B cell (primary cell): ENCODE measurements around the gene TP53AIP1. TPM values are rescaled to one million over a fixed set of nuclear protein-coding genes. Genes with fewer than 3 reads are reported as not detected.

Experiments used
- ATAC-seq: fragments of 200-7000 bp; cut with Tn5 transposase; one replicate; pipeline ENCODE4 v1.10.0; 2021; ENCODE audit warnings: low read depth, mild to moderate bottlenecking, moderate number of reproducible peaks, moderate library complexity
- CTCF ChIA-PET: fragments of 350-600 bp; sonication (Branson Sonifier 250); formaldehyde crosslinking; loops from one replicate; lab custom pipeline; 2021; ENCODE audit warnings: antibody characterized with exemption, inconsistent platforms; lab: Charles Lee
- POLR2A ChIA-PET: fragments of 350-600 bp; sonication (Branson Sonifier 250); formaldehyde crosslinking; loops from one replicate; lab custom pipeline; 2021; ENCODE audit warnings: antibody characterized with exemption; lab: Charles Lee
- DNase-seq: peaks from one replicate; pipeline ENCODE4 v3.0.0; 2013
- H2AFZ ChIP-seq: 2 replicates; pipeline ENCODE4 v1.6.1; 2012; ENCODE audit warnings: mild to moderate bottlenecking, low read depth, low read length; ENCODE audit not compliant: insufficient read depth, poor library complexity, severe bottlenecking
- H3K27ac ChIP-seq, 2 donors: 1 replicate in 1 of 2; 2 replicates in 1 of 2; pipeline ENCODE4 v1.5.1; 2012 to 2013; ENCODE audit warnings: low read length in 2 of 2, mild to moderate bottlenecking in 2 of 2, moderate library complexity in 1 of 2
- H3K27me3 ChIP-seq, 4 experiments: fragments of 200-600 bp in 1 of 4; sonication (generic) in 1 of 4; replicated peaks in 1 of 4; 1 replicate in 2 of 4; 2 replicates in 2 of 4; pipeline versions ENCODE4 v1.6.1 to v1.7.0; 2013 to 2016; ENCODE audit warnings: low read length in 3 of 4, mild to moderate bottlenecking in 2 of 4, mixed read lengths in 1 of 4, moderate library complexity in 1 of 4; ENCODE audit not compliant: insufficient read depth in 4 of 4, control insufficient read depth in 3 of 4; ENCODE audit errors: control extremely low read depth in 1 of 4
- H3K36me3 ChIP-seq, 2 experiments: replicated peaks in 1 of 2; 1 replicate in 1 of 2; 2 replicates in 1 of 2; pipeline versions ENCODE4 v1.6.1 to v1.7.1; 2013; ENCODE audit warnings: low read length in 1 of 2; ENCODE audit not compliant: insufficient read depth in 2 of 2, control insufficient read depth in 1 of 2; ENCODE audit errors: control extremely low read depth in 1 of 2, extremely low read depth in 1 of 2
- H3K4me1 ChIP-seq, 2 donors: fragments of 200-600 bp in 1 of 2; sonication (generic) in 1 of 2; 1 replicate in 1 of 2; 2 replicates in 1 of 2; pipeline versions ENCODE4 v1.5.1 to v1.6.1; 2013 to 2017; ENCODE audit warnings: low read length in 2 of 2; ENCODE audit not compliant: control insufficient read depth in 2 of 2, insufficient read depth in 2 of 2
- H3K4me2 ChIP-seq: replicated peaks from 2 replicates; pipeline ENCODE3; 2012; ENCODE audit warnings: mild to moderate bottlenecking, low read depth, low read length; ENCODE audit not compliant: poor library complexity, severe bottlenecking
- H3K4me3 ChIP-seq, 5 experiments: fragments of 200-600 bp in 1 of 5; sonication (generic) in 1 of 5; 1 replicate in 3 of 5; 2 replicates in 2 of 5; pipeline versions ENCODE4 v1.5.1 to v1.7.0; 2011 to 2016; ENCODE audit warnings: low read length in 4 of 5, mild to moderate bottlenecking in 4 of 5, low read depth in 2 of 5, control low read depth in 1 of 5, moderate library complexity in 1 of 5; ENCODE audit not compliant: insufficient read depth in 1 of 5; ENCODE audit errors: control extremely low read depth in 1 of 5, extremely low read depth in 1 of 5
- H3K79me2 ChIP-seq: fragments of 200-600 bp; sonication (generic); one replicate; pipeline ENCODE4 v1.6.0; 2016; ENCODE audit warnings: low read length; ENCODE audit not compliant: control insufficient read depth, insufficient read depth
- H3K9ac ChIP-seq: fragments of 200-600 bp; sonication (generic); 2 replicates; pipeline ENCODE4 v1.6.1; 2017; ENCODE audit warnings: mild to moderate bottlenecking, low read length, moderate library complexity
- H3K9me3 ChIP-seq, 3 donors: one replicate each; pipeline versions ENCODE4 v1.6.1 to v1.7.1; 2013; ENCODE audit warnings: low read length in 2 of 3; ENCODE audit not compliant: control insufficient read depth in 2 of 3, insufficient read depth in 1 of 3; ENCODE audit errors: control extremely low read depth in 1 of 3
- H4K20me1 ChIP-seq: 2 replicates; pipeline ENCODE4 v1.6.0; 2012; ENCODE audit warnings: mild to moderate bottlenecking, low read length; ENCODE audit not compliant: insufficient read depth, control insufficient read depth, poor library complexity, severe bottlenecking
- H3K27ac Mint-ChIP-seq: one replicate; pipeline ENCODE4 v1.8.0; 2021; ENCODE audit warnings: mixed read lengths
- H3K27me3 Mint-ChIP-seq: one replicate; pipeline ENCODE4 v1.8.0; 2021; ENCODE audit warnings: mixed read lengths
- H3K4me1 Mint-ChIP-seq: one replicate; pipeline ENCODE4 v1.8.0; 2021; ENCODE audit warnings: mixed read lengths
- H3K4me3 Mint-ChIP-seq: one replicate; pipeline ENCODE4 v1.8.0; 2021; ENCODE audit warnings: mixed read lengths
- H3K9me3 Mint-ChIP-seq: one replicate; pipeline ENCODE4 v1.8.0; 2022; ENCODE audit warnings: mixed read lengths; ENCODE audit not compliant: insufficient read depth
- CTCF ChIP-seq: fragments of 200-600 bp; IDR thresholded peaks from one replicate; pipeline ENCODE4 v1.8.0; 2022; ENCODE audit warnings: antibody characterized with exemption, mild to moderate bottlenecking
- EZH2 ChIP-seq: IDR thresholded peaks from 2 replicates; pipeline ENCODE4 v1.6.1; 2012; ENCODE audit warnings: borderline replicate concordance, low read depth, mild to moderate bottlenecking, moderate library complexity, low read length; ENCODE audit not compliant: insufficient read depth, poor library complexity, severe bottlenecking
- WGBS: methylation state at CpG from one replicate; pipeline ENCODE4 v1.1.5; 2013; ENCODE audit warnings: missing lambda C conversion rate; ENCODE audit not compliant: insufficient coverage; 5-methylcytosine and 5-hydroxymethylcytosine counted together
- intact Hi-C: fragments of 100-400 bp; cut with micrococcal nuclease; formaldehyde crosslinking; loops from one replicate; pipeline ENCODE4 v1.10.0; 2022
- polyA plus RNA-seq: library from polyadenylated mRNA; depleted of rRNA; stranded (reverse); fragments of >200 nt; gene quantifications from 2 replicates; pipeline ENCODE4 v1.2.3, GENCODE V29; 2012
- total RNA-seq, 2 donors: library from RNA; stranded (reverse); fragments of 120-200 nt in 1 of 2; gene quantifications; 1 replicate in 1 of 2; 2 replicates in 1 of 2; pipeline versions ENCODE4 v1.2.3 to v1.2.4, GENCODE V29; 2013 to 2022

Gene TP53AIP1
- total and polyA plus RNA-seq, 2 donors (not counting 1 experiment from before 2014, with no cell fraction given) = 0.04 to 0.12 TPM

GRCh38 chr11:128908391-128909246 is 34.1 kb downstream of the TP53AIP1 start:
- Mint-ChIP-seq H3K27ac (no peak overlapping the region), H3K27me3 (peaks cover 66% of the 10 kb centered on the region), H3K4me3 (no peak overlapping the region), H3K4me1 (peaks cover 21% of the 10 kb centered on the region), H3K9me3 (no peaks in the 10 kb centered on the region)
- ChIA-PET CTCF (interaction anchor here (0.6 to 9.4 kb wide), 6 partner anchors 11 to 738 kb away, joined by 3 to 89 read pairs (median 10); no protein-coding TSS in a partner anchor), POLR2A (interaction anchor here (0.7 kb wide), 1 partner anchor 680 kb away, joined by 3 read pairs; no protein-coding TSS in a partner anchor)
- H3K4me1 ChIP-seq = peaks cover 19 to 28% of the 10 kb centered on the region in 2 donors
- H3K79me2 ChIP-seq = no peaks in the 10 kb centered on the region
- no peak for TF ChIP-seq EZH2
- TF ChIP-seq CTCF = no peak
- peaks cover 0 to 73% (median 41%) of the 10 kb centered on the region in 4 experiments for H3K27me3 ChIP-seq
- no peak overlapping the region for H3K4me2 ChIP-seq
- H4K20me1 ChIP-seq = no peaks in the 10 kb centered on the region
- H3K4me3 ChIP-seq = no peak overlapping the region
- H3K9ac ChIP-seq = no peak overlapping the region
- no peak overlapping the region for H3K27ac ChIP-seq
- ATAC-seq (no peak), DNase-seq (no peak)
- no peaks in the 10 kb centered on the region for H3K36me3 ChIP-seq
- peaks cover 0 to 21% (median 3%) of the 10 kb centered on the region in 3 donors for H3K9me3 ChIP-seq
- 4% methylated on average over 10 of the region's 12 CpGs for WGBS
- no peak overlapping the region for H2AFZ ChIP-seq
- intact Hi-C loops = no loop called here

- TF ChIP-seq EZH2 = no peak
- TF ChIP-seq CTCF = no peak
- peaks cover 0 to 77% (median 49%) of the 10 kb centered on the region in 4 experiments for H3K27me3 ChIP-seq
- CTCF ChIA-PET = interaction anchor here (0.8 to 9.4 kb wide), 7 partner anchors 12 to 737 kb away, joined by 3 to 89 read pairs (median 11); partner anchors contain the start of gene KCNJ5
- no peak overlapping the region for H2AFZ ChIP-seq
- Mint-ChIP-seq H3K27ac (no peak overlapping the region), H3K4me1 (peaks cover 25% of the 10 kb centered on the region), H3K27me3 (peaks cover 71% of the 10 kb centered on the region), H3K9me3 (no peaks in the 10 kb centered on the region), H3K4me3 (no peak overlapping the region)
- no peaks in the 10 kb centered on the region for H3K79me2 ChIP-seq
- no peaks in the 10 kb centered on the region for H4K20me1 ChIP-seq
- no peaks in the 10 kb centered on the region for H3K36me3 ChIP-seq
- WGBS = no CpG with 5 or more reads among the region's 4 CpGs
- intact Hi-C loops = no loop called here
- H3K9ac ChIP-seq = no peak overlapping the region
- no peak for DNase-seq
- peaks cover 0 to 21% (median 3%) of the 10 kb centered on the region in 3 donors for H3K9me3 ChIP-seq
- H3K4me2 ChIP-seq = no peak overlapping the region
- H3K4me1 ChIP-seq = peaks cover 21 to 28% of the 10 kb centered on the region in 2 donors
- ATAC-seq = no peak
- POLR2A ChIA-PET = no interaction called here
- H3K4me3 ChIP-seq = no peak overlapping the region
- H3K27ac ChIP-seq = no peak overlapping the region
These were observed 35.1 kb downstream of the TP53AIP1 start for GRCh38 chr11:128907585-128907984.
